Activated CD8-positive, alpha-beta memory T cell treated with anti-CD3 and anti-CD28 coated beads, Interleukin-2, amount 50 U/mL, for 1 hour (primary cell): Measurements from ENCODE around the gene MDFIC.

Experiments
- DNase-seq: peaks from one replicate; pipeline ENCODE4 v3.0.0-alpha.2; 2020; ENCODE audit errors: extremely low read depth

The MDFIC gene

GRCh38 chr7:114953724-114954123 lies 31.8 kb downstream of the MDFIC start:
- DNase-seq: no peak

GRCh38 chr7:114956702-114957101 lies 34.8 kb downstream of the MDFIC start:
- no peak for DNase-seq

DNA sequence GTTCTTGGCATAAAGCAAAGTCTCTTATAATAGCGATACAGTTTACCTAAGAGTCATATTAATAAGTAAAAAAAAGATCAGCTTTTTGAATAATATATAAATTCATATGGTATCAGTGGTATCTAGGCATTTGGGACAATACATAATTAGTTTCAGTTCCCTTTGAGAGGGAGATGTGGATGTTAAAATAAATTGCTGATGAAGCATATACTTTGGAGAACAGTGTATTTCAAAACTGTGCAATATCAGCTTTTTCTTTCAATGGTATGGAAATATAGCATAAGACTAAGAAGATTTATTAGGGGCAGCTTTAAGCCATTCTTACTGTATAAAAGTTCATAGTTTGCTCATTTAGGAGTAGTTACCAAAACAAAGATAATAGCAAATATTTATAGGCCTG lies 35.5 kb downstream of the MDFIC start:
- no peak for DNase-seq

GRCh38 chr7:114959931-114960330 lies 38.0 kb downstream of the MDFIC start:
- DNase-seq: no peak

- no peak for DNase-seq
Measured at GRCh38 chr7:114962441-114962840, 40.5 kb downstream of the MDFIC start.

DNA sequence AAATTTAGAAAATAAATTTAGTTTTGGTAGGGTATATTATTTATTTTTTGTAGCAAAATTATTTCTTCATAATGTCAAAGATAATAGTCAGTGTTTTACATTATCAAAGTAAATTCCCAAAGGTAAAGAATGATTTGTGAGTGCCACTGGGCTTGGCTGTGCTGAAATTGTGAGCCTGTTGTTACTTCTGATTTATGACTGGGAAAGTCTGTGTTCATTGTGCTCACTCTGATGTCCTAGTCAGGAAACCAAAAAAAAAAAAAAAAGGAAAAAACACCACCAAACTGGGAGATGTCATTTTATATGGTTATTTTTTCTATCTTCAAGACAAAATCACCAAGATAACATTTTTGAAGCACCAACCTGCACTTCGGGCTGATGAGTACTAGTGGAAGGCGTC lies 44.3 kb downstream of the MDFIC start:
- no peak for DNase-seq

DNA sequence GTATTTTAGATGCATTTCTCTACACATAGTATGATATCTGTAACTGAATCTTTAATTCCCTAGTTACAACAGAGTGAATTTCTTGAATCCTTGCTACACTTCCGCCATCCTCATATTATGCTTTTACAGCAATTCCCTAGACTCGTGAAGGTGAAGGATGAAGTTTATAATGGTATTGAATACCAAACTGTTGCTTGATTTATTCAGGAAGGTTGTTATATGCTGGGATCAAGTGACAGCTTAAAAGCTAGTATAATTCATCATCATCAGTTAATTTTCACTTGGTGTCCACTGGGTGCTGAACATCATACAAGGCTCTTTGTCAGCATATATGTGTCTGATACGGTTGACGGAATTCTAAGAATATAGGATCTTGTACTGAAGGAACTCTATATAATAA lies 47.2 kb downstream of the MDFIC start:
- no peak for DNase-seq

DNA sequence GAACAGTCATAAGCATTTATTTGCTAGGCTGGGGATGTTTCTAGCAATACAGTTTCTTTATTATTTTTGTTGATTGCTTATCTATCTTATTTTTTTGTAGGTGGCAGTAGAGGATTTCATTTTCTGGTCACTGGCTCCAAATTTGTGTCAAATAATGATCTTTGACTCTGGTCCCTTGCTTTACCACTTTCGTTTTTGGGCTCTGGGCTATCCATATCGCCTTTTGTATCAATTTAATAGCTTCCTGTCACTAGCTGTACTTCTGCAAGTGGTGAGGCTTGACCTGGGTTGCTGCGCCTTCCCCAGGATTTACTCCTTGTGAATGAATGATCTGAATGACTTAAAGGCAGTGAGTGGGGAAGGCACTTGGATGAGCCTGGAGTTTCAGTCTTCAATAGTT lies 48.4 kb downstream of the MDFIC start:
- DNase-seq: no peak

DNA sequence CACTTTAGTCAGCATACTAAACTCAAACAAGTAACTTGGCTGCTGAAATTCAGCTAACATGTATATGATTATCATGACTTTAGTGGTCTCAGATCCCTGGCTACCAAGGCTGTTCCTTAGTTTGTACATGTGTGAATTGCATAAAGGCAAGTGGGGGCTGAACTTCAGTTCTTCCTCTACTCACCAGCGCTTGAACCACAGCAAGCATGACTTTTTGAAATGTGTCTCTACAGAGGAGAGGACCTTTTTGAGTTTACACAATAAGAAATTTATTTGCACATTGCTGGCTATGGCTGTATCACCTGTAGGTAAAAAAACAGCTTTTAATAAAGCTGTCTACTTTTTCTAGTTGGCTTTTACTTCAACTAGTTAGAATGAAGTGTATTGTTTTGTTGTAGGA lies 48.8 kb downstream of the MDFIC start:
- no peak for DNase-seq

- DNase-seq: no peak
Measured at GRCh38 chr7:114972567-114972966, 50.7 kb downstream of the MDFIC start.

DNA sequence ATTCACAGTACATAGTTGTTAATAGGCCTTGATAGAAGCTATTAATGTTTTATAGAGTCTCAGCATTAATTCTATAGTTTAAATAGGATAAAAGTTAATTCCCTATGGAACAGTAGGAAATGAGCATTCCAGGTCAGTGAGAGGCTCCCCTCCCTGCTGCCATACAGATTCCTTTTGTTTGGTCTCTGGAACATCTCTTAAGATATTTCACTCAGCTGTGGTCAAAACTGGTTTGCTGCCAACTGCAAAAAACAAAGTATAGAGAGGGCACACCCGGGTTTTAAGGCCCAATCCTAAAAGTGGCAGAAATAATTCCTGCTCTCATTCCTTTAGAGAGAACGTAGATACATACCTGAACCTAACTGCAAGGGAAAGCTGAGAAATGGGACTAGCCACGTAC lies 51.3 kb downstream of the MDFIC start:
- DNase-seq: no peak

- no peak for DNase-seq
Measured at GRCh38 chr7:114975401-114975800, 53.5 kb downstream of the MDFIC start.

GRCh38 chr7:114976666-114977065 lies 54.8 kb downstream of the MDFIC start:
- no peak for DNase-seq

- DNase-seq: no peak
Measured at GRCh38 chr7:114977277-114977676, 55.4 kb downstream of the MDFIC start.

- no peak for DNase-seq
Measured at GRCh38 chr7:114979388-114979787, 57.5 kb downstream of the MDFIC start.

DNA sequence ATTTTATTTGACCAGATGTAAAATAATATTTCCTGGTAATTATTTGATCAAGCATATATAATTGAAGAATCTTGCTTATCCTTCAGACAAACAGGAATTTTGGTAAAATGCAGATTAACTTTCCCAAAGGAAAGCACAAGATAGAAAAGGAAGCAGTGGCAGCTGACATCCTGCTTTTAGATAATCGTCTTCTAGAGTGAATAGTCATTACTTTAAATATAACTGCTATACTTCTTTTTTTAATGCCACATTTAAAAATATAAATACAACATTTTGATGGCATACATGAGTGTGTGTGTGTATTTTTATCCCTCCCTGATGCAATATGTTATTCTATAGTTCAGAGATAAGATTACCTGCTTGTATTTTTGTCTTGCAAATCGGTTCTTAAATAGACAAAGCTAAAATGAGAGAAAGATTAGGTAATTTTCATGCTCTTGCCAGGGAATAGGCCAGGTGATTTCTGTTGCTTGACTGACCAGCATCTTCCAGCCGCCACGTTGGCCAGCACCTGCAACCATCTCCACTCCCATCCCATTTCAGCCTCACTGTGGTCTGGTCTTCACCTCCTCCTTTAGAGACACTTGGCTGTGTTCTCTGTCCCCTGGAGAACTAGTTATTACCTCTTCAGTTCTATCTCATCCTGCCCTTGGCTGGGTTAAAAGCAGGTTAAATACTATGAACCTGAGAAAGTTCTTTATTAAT lies 58.1 kb downstream of the MDFIC start:
- no peak for DNase-seq

DNA sequence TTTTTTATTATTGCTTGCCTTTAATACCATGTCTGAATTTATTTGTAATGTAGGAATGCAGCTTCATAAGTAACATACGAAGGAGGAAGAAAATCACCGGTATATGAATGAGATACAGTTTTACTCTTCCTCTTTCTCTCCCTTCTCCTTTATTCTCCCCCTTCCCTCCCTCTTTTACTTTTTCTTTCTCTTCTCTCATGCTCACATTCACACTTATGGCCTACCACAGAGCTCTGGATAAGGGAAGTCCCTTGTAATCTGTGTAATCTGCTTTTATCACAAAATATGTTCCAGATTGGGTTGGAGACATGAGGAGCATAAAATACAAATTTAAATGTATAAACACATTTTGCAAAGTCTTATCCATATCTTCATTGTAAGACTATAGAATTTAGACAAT lies 59.4 kb downstream of the MDFIC start:
- no peak for DNase-seq

DNA sequence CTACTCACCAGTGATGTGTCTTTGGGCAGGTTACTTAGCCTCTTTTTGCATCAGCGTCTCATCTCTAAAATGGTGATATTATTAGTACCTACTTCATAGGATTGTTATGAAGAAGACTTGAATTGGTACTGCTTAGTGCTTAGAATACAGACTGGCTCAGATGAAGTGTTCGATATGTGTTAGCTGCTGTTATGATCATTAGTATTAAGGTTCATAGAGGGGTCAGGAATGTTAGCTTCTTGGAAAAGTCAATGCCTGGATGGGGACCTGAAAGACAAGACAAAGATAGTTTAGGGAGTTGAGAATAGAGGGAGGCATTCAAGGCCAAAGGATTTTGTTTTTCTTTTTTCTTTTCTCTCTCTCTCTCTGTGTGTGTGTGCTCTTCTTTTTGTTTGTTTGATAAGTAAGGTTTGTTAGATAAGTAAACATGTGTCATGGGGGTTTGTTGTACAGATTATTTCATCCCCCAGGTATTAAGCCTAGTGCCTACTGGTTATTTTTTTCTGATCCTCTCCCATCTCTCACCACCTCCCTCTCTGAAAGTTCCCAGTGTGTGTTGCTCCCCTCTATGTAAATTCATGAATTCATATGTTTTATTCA lies 63.3 kb downstream of the MDFIC start:
- DNase-seq: no peak

- no peak for DNase-seq
Measured at GRCh38 chr7:114986190-114987180, 64.6 kb downstream of the MDFIC start.

DNA sequence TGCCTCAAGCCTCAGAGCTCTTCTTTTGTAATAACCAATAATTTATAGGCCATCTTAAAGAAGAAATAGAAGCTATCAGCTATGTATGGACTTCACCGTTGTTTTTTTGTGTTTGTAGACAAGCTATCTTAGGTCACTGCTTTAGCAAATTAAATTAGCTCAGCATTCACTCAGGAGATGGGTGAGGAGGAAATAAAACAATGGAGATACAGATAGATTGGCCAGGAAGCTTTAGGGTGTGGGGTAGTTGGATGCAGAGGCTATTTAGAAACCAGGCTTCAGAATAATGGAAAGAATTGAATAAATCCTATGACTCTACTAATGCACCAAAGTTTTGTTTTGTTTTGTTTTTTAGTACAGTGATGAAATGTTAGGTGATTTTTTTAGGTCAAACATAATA lies 66.1 kb downstream of the MDFIC start:
- no peak for DNase-seq

DNA sequence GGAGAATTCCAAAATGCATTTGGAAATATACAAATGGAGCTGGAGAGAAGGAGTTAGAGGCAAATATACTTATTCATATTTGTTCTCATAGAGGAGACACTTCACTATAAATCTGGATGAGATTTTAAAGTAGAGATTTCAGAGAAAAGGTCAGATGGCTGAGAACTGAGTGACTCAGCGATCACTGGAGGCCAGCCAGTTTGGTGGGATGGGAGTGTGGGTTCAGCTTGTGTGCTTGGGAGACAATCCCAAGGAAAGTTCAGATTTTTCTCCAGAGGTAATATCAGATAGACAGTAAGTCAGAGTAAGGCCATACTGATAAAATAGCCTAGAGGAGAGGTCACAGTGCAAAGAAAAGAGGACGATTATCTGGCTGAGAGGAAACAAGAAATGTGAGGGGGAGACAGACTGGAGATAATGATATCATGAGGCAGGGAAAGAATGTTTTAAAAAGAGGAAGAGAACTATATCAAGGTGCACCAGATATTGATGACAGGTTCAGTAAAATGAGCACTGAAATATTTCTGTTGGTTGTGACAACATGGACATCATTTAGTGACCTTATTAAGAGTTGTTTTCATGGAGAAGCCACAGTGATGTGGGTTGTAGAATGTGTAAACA lies 67.0 kb downstream of the MDFIC start:
- no peak for DNase-seq

DNA sequence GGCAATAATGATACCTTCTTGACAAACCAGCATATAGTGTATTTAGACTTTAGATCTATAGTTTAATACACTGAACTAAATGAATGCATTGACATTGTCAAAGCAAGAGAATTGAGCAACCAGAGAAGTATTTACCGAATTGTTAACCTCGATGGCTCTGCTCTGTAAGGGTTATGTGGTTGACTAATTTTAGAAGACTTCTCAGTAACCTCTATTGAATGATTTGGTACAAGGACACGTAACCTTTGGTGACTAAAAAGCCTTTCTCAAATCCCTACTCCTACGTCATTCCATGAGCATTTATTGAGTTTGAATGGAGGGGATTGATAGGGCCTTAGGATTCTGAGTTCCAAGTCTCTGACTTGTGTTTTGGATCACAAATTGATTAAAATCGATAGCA lies 67.6 kb downstream of the MDFIC start:
- DNase-seq: no peak
